AG09309 (cell line): ENCODE measurements around the gene ENO1.
"Not testable (repeated sequence)": the region's sequence is repeated elsewhere in the genome, so short reads cannot be mapped to it uniquely, and the experiment has no call there.

Source experiments
- DNase-seq: peaks from one replicate; pipeline ENCODE4 v3.0.0-alpha.2; 2010; ENCODE audit warnings: low read depth
- H3K4me3 ChIP-seq: 2 replicates; pipeline ENCODE4 v1.5.1; 2011; ENCODE audit warnings: mild to moderate bottlenecking, low read depth, low read length, moderate library complexity; ENCODE audit not compliant: control insufficient read depth
- TF ChIP-seq, protein P1 (sequence below): IDR thresholded peaks from 2 replicates; pipeline ENCODE4 v1.5.1; 2011; ENCODE audit warnings: mild to moderate bottlenecking, low read depth, low read length, inconsistent platforms; ENCODE audit not compliant: insufficient read depth, control insufficient read depth; ENCODE audit errors: missing control alignments

Gene ENO1

DNA sequence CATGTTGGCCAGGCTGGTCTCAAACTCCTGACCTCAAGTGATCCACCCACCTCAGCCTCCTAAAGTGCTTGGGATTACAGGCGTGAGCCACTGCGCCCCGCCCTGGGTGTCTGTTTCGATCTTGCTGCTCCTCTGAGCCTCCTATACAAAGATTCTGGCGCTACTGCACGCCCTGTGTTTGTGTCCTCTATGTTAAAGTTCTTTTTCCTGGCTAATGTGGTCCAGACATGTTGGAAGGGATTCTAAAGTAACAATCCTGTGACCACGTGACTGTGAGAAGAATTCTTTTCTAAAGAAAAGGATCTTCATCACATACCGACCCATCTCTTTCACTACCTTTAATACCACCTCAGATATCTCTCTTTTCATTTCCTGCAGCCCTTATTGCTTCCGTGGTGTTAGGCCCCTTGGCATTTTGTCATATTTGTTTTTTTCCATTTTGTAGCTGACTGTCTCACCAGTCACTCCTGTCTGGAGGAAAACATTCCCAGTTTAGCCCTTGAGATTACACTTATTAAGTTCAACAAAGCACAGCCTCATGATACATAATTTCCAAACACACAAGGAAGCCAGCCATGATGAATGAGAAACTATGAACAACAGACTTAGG is 27.2 kb upstream of the ENO1 start:
- TF ChIP-seq, protein P1, sequence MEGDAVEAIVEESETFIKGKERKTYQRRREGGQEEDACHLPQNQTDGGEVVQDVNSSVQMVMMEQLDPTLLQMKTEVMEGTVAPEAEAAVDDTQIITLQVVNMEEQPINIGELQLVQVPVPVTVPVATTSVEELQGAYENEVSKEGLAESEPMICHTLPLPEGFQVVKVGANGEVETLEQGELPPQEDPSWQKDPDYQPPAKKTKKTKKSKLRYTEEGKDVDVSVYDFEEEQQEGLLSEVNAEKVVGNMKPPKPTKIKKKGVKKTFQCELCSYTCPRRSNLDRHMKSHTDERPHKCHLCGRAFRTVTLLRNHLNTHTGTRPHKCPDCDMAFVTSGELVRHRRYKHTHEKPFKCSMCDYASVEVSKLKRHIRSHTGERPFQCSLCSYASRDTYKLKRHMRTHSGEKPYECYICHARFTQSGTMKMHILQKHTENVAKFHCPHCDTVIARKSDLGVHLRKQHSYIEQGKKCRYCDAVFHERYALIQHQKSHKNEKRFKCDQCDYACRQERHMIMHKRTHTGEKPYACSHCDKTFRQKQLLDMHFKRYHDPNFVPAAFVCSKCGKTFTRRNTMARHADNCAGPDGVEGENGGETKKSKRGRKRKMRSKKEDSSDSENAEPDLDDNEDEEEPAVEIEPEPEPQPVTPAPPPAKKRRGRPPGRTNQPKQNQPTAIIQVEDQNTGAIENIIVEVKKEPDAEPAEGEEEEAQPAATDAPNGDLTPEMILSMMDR = no peak
- DNase-seq = no peak
- no peak overlapping the region for H3K4me3 ChIP-seq

DNA sequence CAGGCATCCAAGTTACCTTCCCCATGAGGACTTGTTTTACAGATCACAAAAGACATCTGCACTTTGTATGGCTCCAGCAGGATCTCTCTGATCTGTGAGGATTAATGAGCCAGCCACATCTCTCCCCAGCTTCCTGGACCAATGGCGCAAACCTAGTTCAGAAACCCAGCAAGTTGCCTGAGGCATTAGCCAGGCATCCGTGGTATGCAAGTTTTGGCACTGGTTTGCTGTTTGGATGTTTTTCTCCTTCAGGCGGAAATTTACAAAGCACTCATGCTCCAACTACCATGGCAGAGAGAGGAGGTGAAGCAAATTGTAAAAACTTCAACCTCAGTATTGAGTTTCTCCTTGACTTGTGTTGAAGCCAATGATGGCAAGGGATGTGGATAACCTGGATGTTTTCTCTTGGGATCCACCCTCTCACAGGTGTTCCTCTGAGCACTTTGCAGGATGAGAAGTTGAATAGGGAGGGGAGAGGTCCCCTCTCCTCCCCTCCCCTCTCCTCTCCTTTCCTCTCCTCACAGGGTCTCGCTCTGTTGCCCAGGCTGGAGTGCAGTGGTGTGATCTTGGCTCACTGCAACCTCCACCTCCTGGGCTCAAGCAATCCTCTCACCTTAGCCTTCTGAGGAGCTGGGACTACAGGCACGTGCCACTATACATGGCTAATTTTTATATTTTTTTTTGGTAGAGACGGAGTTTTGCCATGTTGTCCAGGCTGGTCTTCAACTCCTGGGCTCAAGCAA is 25.6 kb upstream of the ENO1 start:
- TF ChIP-seq, protein P1 = no peak
- DNase-seq = peak; percentile 95
- H3K4me3 ChIP-seq = no peak overlapping the region

DNA sequence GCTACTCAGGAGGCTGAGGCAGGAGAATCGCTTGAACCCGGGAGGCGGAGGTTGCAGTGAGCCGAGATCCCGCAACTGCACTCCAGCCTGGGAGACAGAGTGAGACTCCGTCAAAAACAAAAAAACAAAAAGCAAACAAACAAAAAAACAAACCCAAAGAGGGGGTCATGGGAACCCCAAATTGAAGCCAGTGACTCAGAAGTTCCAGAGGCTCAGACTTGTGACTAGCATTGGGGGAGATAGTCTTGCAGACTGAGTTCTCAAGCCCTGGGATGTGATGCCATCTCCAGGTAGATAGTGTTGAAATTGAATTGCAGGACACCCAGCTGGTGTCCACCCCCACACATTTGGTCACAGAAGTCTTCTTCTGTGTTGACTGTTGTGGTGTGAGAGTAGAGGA is 24.9 kb upstream of the ENO1 start:
- no peak for DNase-seq
- TF ChIP-seq, protein P1 = no peak
- no peak overlapping the region for H3K4me3 ChIP-seq

DNA sequence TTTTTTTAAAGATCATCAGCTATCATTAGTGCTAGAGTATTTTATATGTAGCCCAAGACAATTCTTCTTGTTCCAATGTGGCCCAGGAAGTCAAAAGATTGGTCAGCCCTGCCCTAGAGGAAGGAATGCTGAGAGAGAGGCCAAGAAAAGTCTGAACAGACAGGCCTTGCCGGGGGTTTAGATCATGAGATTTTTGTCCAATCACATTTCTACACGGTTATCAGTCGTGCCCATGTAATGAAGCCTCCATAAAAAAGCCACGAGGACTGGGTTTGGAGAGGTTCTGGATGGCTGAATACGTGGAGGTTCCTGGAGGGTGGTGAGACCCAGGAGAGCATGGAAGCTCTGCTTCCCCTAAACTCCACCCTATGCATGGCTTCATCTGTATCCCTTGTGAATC is 24.3 kb upstream of the ENO1 start:
- peak; percentile 39 for DNase-seq
- no peak overlapping the region for H3K4me3 ChIP-seq
- TF ChIP-seq, protein P1 = peak; percentile 46

DNA sequence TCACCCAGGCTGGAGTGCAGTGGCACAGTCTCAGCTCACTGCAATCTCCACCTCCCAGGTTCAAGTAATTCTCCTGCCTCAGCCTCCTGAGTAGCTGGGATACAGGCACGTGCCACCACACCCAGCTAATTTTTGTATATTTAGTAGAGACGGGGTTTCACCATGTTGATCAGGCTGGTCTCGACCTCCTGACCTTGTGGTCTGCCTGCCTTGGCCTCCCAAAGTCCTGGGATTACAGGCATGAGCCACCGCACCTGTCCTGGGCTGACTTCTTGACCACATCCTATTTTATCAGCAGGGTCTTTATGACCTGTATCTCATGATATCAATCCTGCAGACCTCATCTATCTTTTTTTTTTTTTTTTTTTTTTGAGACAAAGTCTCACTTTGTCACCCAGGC is 22.2 kb upstream of the ENO1 start:
- not testable (repeated sequence) for H3K4me3 ChIP-seq, DNase-seq

DNA sequence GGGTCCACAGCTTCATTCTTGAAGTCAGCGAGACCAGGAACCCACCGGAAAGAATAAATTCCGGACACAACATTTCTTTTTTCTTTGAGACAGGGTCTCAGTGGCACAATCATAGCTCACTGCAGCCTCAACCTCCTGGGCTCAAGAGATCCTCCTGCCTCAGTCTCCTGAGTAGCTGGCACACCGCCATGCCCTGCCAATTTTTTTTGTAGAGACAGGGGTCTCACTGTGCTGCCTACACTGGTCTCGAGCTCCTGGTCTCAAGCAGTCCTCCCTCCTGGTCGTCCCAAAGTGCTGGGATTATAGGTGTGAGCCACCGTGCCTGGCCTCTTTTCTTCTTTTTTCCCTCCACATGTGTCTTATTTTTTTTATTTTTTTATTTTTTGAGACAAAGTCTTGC is 20.6 kb upstream of the ENO1 start:
- no peak overlapping the region for H3K4me3 ChIP-seq
- DNase-seq = no peak
- TF ChIP-seq, protein P1 = no peak

DNA sequence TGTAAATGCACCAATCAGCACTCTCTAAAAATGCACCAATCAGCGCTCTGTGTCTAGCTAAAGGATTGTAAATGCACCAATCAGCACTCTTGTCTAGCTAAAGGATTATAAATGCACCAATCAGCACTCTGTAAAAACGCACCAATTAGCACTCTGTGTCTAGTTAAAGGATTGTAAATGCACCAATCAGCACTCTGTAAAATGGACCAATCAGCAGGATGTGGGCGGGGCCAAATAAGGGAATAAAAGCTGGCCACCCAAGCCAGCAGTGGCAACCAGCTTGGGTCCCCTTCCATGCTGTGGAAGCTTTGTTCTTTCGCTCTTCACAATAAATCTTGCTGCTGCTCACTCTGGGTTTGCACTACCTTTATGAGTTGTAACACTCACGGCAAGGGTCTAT is 19.9 kb upstream of the ENO1 start:
- H3K4me3 ChIP-seq, DNase-seq: not testable (repeated sequence)

DNA sequence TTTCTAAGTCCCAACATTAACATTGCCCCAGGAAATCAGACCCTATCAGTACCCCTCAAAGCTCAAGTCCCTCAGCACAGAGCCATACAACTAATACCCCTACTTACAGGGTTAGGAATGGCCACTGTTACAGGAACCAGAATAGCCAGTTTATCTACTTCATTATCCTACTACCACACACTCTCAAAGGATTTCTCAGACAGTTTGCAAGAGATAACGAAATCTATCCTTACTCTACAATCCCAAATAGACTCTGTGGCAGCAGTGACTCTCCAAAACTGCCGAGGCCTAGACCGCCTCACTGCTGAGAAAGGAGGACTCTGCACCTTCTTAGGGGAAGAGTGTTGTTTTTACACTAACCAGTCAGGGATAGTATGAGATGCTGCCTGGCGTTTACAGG is 19.0 kb upstream of the ENO1 start:
- not testable (repeated sequence) for H3K4me3 ChIP-seq, DNase-seq

DNA sequence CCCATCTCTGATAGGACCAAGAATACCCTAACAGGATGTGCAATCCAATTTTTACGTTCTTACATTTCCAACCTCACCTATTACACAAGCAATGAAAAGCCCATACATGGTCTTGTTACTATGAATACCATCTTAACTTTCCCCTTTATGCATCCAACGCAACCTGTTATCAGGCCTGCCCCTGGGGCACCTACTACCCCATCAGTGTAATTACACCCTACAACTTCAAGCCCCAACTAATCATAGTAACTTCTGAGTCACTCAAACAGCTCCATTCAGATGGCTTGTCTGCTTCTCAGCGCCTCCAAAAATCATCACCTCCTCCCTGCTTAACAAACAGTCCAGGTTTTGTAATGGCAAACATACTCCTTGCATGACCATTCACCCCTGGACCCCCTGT is 18.3 kb upstream of the ENO1 start:
- not testable (repeated sequence) for H3K4me3 ChIP-seq, DNase-seq
